Measurements from ENCODE around the gene NDUFA7.

The NDUFA7 gene

DNA sequence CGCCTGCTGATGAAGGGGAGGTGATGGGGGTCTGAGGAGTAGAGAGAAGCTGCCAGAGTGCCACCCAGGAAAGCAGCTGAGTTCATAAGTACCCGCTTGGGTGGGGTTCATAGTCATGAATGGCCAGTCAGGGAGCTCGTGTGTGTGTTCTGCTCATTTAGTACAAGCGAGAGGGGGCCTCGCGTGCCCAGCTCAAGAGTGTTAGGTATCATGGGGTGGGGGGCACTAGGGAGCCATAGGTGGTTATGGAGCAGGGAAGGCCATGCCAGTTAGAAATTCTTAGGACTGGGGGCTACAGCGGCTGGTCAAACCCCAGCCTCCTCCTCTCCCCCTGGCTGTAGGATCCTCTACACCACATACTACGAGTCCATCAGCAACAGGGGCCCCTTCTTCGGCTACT is 59.8 kb downstream of the NDUFA7 start:
- no peak for DNase-seq

Measured in fibroblast of skin of back (primary cell).